Stimulated activated CD8-positive, alpha-beta memory T cell treated with anti-CD3 and anti-CD28 coated beads, Interleukin-12 subunit alpha, Interleukin-12 subunit beta, amount 100 ng/mL, for 4 hours (primary cell): Measurements from ENCODE around the gene FAM229B.

ENCODE experiments used
- DNase-seq: peaks from one replicate; pipeline ENCODE4 v3.0.0-alpha.2; 2020; ENCODE audit warnings: low read depth

The FAM229B gene

GRCh38 chr6:112144145-112144926 lies 56.9 kb downstream of the FAM229B start:
- DNase-seq = no peak

- DNase-seq = no peak
These were observed 57.7 kb downstream of the FAM229B start for GRCh38 chr6:112145080-112145573.

- no peak for DNase-seq
These were observed 60.7 kb downstream of the FAM229B start for GRCh38 chr6:112148103-112148502.

DNA sequence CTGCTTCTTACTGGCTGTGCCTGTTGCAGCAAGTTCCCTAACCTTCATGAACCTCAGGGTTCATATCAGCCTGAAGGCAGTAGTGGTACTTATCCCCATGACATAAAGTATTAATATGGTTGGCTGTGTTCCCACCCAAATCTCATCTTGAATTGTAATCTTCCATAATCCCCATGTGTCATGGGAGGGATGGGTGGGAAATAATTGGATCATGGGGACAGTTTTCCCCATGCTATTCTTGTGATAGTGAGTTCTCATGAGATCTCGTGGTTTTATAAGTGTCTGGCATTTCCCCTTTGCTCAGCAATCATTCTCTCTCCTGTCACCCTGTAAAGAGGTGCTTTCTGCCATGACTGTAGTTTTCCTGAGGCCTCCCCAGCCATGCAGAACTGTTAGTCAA lies 61.8 kb downstream of the FAM229B start:
- no peak for DNase-seq

DNA sequence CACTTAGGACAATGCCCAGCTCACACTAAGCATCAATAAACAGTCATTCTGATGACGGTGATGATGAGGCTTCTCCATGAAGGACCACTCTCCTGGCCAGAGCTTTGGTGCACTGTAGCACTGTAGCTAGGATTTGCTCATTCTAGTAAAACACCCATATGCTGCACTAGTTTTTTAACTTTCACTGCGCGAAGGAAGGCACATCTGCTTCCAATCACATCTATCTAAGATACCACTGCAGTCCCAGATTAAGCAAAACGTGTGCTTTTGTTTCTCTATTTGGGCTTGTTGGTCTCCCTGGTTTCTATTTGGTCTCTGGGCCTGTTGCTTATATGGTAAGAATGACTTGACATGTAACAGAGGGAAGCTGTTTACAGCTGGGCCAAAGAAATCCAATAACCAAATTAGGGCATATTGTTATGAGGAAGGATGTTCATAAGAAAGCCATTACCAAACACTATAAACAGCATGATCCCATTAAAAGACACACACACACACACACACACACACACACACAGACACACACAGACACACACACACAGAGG lies 62.4 kb downstream of the FAM229B start:
- no peak for DNase-seq

DNA sequence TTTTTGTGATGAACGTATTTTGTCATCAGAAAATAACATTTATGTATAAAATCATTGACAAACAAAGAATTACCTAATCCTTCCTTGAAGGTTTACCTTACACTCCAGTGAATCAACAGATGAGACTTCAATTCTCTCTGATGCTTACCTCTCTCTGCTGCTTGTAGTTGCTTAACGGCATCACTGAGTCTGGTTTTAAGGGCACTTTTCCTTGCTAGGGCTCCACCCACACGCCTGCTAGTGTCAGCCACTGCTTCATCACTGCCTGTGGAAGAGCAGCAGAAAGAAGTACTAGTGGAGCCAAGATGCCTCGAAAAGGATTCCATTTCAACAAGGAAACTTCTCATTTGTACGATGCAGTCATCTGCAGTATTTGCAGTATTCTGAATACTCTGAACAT lies 63.0 kb downstream of the FAM229B start:
- DNase-seq = no peak
